ENCODE measurements around the gene MAPRE2.
"Not testable (repeated sequence)": the region's sequence is repeated elsewhere in the genome, so short reads cannot be mapped to it uniquely, and the experiment has no call there.

The MAPRE2 gene

DNA sequence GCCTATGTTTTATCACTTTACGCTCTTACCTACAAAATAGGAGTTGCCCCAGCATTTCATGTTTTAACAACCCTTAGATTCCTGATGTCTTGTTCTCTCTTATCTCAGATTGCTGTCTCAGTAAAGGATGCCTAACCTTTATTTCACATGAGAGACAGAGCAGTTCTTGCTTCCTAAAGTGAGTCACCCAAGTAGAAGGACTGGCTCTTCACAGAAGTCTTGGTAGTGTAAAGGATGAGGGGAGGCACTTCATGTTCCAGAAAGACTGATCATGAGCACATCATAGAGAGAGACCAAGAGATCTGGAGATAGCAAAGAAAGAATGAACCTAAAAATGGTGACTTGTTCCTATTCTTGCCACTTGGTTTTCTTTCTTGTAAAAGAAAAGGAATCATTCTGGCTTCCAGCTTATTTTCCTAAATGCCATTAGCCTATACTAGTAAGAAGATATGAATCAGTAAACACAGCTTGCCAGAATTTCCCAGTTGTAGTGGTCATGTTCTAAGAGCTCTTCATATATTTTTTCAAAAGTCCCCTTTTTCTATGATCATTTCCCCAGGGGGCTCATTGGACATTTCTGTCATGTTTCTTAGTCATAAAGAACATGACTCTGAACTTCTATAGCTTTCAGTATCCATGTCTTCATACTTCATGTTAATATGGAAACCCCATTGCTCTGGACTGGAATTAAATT, 54.9 kb downstream of the MAPRE2 start:
- no peak for DNase-seq

DNA sequence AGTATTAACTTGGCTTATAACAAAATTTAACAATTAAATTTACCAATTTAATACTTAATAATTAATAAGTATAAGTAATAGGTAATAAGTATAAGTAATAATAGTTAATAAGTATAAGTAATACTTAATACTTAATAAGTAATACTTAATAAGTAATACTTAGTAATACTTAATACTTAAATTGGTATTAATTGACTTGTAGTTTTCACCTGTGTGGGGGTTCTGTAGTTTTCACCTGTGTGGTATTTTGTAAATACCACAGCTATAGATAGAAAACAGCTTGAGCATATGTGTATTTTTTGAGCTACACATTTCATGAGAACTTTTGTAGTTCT, 55.4 kb downstream of the MAPRE2 start:
- DNase-seq: no peak

DNA sequence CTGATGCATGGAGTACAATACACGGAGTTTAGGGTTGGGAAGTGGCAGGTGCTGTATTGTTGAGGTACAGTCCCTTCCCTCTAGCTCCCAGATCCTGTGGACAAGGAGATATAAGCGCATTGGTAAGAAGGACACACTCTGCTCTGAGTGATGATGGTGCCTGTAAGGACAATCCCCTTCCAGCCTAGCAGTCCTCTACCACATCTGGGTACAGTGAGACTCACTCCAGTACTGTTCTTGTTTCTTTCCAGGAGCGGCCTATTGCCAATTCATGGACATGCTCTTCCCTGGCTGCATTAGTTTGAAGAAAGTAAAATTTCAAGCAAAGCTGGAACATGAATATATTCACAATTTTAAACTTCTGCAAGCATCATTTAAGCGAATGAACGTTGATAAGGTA, 56.0 kb downstream of the MAPRE2 start:
- DNase-seq: no peak

DNA sequence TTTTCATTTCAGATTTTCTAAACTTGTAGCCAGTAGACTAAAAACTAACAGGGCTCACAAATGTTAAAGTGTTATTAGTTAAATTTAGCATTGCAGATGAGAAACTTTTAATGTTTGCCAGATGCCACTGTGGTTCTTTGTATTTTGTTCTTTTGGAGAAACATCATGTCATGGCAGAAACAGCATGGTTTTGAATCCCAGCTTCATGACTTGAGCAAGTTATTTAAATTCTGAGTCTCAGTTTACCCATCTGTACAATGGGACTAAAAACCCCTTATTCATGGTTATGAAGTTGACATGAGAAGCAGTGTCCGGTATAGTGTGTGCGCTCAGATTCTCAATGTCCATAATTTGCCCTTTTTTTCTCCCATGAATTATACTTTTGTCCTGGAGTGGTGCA, 56.5 kb downstream of the MAPRE2 start:
- DNase-seq: no peak

DNA sequence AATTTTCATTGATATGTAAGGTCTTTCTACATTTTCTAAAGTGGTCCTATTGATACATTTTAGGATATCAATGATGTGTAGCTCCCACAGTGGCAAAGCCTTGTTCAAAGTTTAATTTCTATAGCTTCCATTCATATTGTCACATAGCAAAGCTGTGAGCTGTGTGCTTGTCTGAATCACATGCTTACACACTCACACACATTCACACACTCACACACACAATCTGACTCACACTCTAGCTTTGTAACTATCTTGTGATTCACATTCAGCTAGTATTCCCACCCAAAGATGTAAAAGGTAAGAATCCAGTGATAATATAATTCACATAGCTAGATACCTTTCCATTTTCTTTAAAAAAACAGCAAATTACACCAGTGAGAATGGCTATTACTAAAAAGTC, 58.7 kb downstream of the MAPRE2 start:
- no peak for DNase-seq

DNA sequence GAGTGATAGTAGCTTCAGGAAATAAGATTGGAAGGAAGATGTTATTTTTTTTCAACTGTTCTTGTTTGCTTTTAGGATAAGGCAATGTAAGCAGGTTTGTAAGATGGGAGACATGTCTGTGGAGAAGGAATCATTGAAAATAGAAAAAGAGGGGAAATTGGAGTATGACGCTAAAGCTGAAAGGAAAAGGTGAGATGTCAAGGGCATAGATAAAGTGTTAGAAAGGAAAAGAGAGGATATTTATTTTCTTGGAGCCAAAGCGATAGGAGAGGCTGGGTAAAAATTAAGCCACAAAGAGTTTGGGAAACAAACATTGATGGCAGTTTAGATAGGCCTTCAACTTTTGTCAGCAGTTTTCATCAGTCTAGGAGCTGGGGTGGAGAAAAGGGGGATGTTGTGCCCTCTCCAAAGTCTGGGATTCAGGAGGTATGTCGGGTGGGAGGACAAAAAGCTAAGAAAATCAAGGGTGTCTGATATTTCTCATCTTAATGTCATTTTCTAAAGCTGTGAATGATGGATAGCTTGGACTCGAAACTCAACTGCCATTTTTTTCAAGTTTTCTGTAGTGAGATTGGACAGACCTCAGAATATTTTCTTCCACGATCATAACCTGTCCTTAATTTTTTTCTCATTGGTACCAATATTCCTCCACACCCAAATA, 63.3 kb downstream of the MAPRE2 start:
- no peak for DNase-seq

DNA sequence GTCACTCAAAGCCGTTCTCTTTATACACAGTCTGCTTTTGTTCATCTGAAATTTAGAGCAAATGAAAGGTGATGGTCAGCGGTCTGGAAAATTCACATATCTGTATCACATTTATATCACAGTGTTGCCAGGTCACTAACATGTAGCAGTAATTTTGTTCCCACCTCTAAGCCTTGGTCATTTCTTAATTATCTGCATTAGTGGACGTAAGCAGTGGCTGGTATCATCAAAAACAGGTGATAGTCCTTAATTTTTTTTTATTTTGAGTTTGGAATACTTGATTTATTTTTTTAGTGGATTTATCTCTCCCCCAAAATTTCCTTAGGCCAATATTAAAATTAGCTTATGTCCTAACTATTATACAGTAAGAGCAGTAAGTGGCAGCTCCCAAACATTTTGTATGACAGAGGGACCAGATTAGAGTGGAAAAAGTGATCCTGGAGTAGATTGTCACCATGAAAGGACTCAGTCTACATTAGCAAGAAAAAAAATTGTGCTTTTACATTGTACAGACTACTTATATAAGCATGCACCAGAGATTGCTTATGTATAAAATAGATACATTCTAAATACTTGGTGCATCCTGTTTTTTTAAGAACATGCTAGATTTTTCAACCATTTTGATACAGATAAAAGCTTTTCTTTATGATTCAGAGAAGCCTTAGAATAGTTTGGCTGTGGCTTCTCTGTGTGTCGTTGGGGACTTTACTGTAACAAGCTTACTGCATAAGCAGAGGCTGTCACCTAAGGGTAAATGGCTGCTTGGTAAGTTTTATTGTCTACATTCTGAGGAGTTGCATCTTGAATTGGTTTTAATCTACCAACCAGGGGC, 65.0 kb downstream of the MAPRE2 start:
- no peak for DNase-seq

DNA sequence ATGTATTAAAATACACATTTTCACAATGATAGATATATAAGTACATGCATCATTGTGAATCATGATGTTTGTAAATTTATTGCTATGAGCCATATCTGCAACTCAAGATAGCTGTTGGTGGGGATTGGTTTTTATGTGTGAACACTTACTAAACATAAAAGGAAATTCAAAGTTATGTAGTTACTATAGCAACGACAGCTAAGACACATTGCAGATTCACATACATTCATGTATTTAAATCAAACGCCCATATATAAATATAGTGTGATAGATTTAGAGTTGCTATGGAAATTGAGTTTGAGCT, 65.6 kb downstream of the MAPRE2 start:
- DNase-seq: no peak

DNA sequence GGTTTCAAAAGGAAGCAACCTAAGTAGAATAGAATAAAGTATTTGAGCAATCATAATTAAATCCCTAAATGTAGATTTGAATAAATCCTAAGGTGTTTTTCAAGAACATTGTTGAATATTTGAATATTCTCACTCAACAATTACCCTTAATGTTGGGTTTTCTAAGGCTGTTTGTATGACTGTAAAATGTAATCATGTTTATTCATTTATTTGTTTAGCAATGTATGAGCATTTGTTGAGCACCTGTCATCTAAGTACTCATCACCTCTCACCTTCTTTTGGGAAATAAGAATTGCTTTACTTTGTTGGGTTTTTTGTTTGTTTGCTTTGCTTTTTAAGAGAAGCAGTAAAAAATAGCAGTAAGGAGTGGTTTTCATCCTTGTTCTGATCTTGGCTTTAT, 66.0 kb downstream of the MAPRE2 start:
- DNase-seq: no peak

DNA sequence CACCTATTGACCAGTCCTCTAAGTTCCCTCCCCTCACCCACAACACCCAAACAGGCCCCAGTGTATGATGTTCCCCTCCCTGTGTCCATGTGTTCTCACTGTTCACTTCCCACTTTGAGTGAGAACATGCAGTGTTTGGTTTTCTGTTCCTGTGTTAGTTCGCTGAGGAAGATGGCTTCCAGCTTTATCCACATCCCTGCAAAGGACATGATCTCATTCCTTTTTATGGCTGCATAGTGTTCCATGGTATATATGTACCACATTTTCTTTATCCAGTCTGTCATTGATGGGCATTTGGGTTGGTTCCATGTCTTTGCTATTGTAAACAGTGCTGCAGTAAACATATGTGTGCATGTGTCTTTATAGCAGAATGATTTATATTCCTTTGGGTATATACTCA, 66.9 kb downstream of the MAPRE2 start:
- not testable (repeated sequence) for DNase-seq

DNA sequence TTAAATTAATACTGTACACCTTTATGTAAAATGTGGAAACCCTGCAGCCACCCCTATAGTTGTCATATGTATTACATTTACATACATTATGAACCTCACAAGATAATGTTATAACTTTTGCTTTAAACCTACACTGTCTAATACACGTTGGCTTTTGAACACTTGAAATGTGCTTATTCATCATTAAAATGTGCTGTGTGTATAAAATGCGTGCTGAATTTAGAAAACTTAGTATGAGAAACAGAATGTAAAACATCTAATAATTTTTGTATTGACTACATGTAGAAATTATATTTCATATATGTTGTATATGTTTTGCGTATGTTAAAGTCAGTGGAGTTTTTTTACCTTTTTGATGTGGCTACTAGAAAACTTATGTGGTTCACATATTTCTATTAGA, 68.8 kb downstream of the MAPRE2 start:
- no peak for DNase-seq

DNA sequence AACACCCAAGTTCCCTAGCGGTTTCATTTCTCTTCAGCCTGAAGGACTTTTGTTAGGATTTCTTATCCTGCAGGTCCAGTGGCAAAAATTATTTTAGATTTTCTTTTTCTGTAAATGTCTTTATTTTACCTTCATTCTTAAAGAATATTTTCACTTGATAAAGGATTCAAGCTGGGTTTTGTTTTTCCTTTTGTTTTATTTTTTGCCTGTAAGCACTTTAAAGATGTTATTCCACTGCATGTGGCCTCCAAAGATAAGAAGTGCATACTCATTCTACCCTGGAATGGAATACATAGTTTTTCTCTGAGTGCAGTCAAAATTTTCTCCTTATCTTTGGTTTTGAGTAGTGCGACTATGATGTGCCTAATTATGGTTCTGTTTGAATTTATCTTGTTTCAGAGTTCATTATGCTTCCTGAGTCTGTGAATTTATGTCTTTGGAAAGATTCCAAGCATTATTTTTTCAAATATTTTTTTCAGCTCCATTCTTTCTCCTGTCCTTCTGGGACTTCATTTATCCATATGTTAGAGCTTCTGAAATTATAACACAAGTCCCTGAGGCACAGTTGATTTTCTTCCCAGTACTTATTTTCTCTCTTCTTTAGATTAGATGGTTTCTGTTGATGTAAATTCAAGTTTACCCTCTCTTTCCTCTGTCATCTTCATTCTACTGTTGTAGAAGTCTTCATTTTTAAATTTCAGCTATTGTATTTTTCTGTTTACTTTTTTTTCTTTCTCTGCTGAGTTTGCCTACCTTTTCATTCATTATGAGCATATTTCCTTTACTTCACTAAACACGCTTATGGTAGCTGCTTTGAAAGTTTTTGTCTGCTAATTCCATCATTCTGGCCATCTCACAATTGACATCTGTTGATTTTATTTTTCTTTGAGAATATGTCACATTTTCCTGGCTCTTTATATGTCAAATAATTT, 69.6 kb downstream of the MAPRE2 start:
- DNase-seq: no peak

DNA sequence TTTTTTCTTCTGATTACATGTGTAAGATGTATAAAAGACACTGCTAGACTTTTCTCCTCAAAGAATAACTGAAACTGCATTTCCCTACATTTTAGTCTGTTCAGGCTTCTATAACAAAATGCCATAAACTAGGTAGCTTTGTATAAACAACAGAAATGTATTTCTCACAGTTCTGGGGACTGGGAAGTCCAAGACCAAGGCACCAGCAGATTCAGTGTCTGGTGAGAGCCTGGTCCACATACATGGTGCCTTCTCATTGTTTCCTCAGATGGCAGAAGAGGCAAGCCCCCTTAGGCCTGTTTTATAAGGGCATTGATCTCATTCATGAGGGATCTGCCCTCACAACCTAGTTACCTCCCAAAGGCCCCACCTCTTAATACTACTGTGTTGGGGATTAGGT, 71.5 kb downstream of the MAPRE2 start:
- DNase-seq: no peak

DNA sequence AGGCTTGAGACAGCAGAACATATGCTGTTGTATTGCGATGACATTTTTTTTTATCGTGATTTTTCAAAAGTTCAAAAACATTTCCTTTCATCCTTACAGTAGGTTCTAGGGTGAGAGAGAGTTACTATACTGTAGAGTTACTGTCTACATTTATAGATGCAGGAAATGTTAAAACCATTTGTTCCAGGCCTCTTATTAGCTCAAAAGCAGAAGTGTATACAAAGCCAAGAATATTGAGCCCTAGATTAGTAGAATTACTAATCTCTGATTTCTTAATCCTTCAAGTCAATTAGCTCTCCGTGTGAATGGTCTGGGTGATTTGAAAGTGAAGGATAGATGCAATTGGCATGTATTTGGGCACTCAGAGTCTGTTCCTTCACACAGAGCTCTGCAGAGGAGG, 73.1 kb downstream of the MAPRE2 start:
- DNase-seq: no peak

DNA sequence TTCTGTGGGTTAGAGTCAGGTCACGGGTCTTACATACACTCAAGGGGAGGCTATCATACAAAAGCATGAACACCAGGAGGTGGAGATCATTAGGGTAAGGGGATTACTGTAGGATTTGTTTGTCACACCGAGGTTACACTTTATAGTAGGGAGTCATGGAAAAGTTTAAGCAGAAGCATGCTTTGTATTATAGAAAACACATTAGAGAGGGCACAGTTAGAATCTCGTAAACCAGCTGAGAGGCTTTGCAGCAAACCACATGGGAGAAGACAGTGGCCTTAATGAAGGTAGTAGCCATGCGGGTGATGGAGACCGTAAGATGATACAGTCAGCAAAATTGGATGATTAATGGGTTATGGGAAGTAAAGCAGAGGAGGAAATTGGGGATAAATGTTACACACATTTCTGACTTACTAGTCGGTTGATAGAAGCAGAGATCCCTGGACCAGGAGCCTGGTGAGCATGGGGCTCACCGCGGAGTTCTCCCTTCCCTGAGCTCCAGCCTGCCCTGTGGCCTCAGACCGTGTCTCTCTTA, 75.6 kb downstream of the MAPRE2 start:
- no peak for DNase-seq

DNA sequence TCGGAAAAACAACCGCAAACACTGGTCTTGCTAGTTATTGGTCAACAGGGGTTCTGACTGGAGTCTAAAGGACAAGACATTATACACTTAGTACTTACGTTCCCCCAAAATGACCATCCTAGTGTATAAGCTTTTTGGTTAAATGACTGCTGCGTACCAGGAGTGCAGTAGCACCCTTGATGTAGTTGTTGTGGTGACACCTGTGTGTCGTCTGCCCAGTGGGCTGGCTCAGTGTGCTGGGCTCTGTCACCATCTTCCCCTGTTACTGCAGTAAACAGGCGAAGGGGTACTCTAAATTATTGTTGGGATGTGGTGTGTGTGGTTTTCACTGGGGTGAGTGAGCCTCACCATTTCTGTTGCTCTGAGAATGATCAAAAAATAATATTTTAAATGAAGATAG, 76.2 kb downstream of the MAPRE2 start:
- DNase-seq: no peak

DNA sequence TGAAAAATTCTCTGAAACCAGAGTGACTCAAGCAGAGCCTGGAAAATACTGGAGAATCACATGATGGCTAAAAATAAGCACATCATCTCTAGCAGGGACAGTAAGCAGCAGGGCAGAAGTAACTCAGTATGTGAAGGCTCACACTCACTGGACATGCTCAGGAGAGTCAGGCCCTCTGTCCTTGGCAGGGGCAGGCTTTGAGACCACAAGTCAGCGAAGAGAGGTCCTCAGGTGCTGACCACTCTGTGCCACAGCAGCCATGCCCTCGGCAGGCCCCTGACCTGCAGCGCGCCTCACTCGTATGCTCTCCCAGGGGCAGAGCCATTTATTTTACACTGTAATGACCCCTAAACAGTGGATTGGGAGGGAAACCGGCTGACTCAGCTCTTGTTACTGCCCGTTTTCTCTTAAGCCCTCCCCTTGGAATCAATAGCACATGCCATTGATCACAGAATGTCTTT, 76.8 kb downstream of the MAPRE2 start:
- no peak for DNase-seq

DNA sequence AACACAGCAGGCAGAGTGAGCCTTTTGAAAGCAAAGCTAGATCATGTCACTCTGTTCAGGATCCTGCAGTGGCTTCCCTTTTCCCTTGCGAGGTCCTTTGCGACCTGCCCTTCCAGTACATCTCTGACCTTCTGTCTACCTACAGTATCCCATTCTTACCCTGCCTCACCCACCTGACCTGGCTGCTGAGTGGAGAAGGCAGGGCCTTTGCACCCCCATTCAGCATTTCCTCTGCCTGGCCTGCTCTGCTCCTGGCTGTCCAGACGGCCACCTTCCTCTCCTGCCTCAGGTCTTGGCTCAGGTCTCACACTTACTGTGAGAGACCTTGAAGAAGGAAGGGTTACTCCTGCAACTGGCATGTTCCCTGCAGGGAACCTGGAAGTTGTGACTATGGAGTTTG, 77.4 kb downstream of the MAPRE2 start:
- DNase-seq: no peak

DNA sequence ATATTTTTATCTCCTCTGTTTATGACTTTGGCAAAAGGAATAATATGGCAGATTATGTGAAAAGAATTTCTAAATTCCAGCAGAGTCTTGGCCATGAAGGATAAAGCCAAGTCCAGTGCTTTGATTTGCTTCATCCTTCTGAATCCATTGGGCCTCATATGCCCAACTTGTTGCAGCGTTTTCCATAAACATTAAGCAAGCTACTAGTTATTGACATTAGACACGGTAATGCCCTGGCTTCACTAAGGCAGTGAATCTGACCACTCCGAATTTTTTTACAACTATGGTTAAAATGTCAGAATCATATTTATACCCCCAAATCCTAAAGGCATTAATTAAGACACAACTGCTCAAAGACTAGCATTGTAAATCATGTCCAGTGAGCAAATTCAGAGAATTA, 79.8 kb downstream of the MAPRE2 start:
- DNase-seq: no peak

DNA sequence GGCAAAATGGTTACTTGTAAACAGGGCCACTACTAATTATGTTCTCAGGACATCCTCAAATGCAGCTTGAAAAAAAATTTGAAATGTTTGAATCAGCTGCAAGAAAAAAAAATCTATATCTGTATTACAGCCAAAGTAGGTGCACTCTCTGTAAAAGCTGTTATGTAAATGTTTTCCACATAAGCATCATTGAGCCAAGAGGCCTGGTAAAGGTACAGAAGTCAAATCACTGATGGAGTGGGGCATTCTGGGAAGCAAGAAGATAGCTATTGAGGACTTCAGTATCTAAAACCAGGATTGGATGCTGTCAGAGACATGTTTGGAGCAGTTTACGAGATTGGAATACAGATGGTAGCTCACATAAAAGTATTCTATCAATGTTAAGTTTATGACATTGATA, 80.3 kb downstream of the MAPRE2 start:
- peak in 1 of 2 experiments; percentile 6 for DNase-seq

DNA sequence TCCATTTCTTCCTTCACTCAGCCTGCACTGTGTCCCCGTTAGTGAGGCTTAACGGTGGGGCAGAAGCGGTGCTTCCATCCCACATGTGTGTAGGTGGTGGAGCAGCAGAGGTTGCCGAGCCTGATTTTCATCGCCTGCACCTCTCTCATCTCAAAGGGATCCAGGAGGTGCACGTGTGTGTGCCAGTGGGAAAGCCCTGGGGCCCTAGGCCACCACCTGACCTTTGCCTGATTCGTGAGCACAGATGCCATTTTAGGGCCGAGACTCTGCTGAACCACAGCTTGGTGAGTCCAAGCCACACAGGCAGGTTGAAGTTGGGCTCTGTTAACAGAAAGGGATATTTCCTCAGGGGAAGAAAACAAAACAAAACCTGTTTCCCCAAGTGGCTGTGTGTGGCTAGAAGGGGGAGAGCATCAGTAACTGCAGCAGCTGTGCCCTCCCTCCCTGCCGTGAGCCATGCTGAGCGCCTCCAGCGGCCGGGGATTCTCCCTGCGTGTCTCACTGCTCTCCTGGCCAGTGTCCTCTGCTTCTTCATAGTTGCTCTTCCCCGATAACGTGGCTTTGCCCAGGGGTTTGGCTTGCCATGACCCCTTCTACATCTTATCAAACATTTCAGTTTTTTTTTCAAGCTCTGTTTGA, 81.5 kb downstream of the MAPRE2 start:
- DNase-seq: peak; percentile 2 to 58

DNA sequence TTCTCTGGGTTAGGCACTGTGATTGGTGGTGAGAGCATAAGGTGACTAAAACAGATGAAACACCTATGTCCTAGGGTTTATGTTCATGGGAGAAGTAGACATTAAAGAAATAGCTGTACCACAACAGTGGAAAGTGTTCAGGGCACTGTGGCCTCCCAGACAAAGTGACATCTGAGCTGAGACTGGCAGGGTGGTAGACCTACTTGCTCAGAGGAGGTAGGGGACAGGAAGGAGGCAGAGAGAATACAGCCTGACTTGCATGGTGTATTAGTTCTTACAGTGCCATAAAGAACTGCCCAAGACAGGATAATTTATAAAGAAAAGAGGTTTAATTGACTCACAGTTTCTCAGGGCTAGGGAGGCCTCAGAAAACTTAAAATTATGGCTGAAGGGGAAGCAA, 82.6 kb downstream of the MAPRE2 start:
- DNase-seq: no peak

Data from NCI-H526 (cell line).